ENCODE results near the gene GAREM1. TPM values are rescaled to one million over a fixed set of nuclear protein-coding genes. Genes with fewer than 3 reads are reported as not detected.

The GAREM1 gene
- total and polyA plus RNA-seq, 2 of the 8 experiments (the other 6 are each of a cell fraction or from before 2014, with no cell fraction given): 3.6 to 9.2 TPM

- Histone ChIP-seq H3K18ac (ENCODE audit: extremely low read depth, low read length) (no peak overlapping the region), H3K14ac (ENCODE audit: insufficient read length) (no peak overlapping the region), H3K9ac (replicated peaks in 1 of 4; ENCODE audit: extremely low read depth in 1 of 4, low read depth in 3 of 4, low read length in 3 of 4) (no peak overlapping the region), H2BK120ac (replicated peaks; ENCODE audit: low read depth, low read length) (no peak overlapping the region), H3K4me2 (ENCODE audit: insufficient read depth in 1 of 2, low read depth in 2 of 2, low read length in 2 of 2) (no peak overlapping the region), H2BK12ac (ENCODE audit: low read depth, low read length) (no peak overlapping the region), H3K56ac (replicated peaks; ENCODE audit: insufficient read length, low read depth, low read length) (no peak overlapping the region), H3K4ac (replicated peaks; ENCODE audit: insufficient read length, low read depth, low read length) (no peak overlapping the region), H4K20me1 (replicated peaks in 1 of 2; ENCODE audit: control insufficient read depth in 1 of 2, insufficient read depth in 2 of 2, low read length in 2 of 2) (no peaks in the 10 kb centered on the region), H2BK5ac (ENCODE audit: low read depth, low read length) (no peak overlapping the region), H3K36me3 (ENCODE audit: control insufficient read depth in 2 of 4, insufficient read depth in 4 of 4, low read length in 3 of 4) (no peaks in the 10 kb centered on the region), H2BK20ac (ENCODE audit: low read length) (no peak overlapping the region), H3K79me2 (ENCODE audit: control insufficient read depth in 1 of 2, insufficient read depth in 2 of 2, low read length in 2 of 2) (no peaks in the 10 kb centered on the region), H2AFZ (ENCODE audit: low read length) (no peak overlapping the region), H4K5ac (ENCODE audit: insufficient read length, low read depth, low read length) (no peak overlapping the region), H3K23me2 (ENCODE audit: low read depth, low read length) (no peaks in the 10 kb centered on the region), H3K23ac (ENCODE audit: insufficient read length) (no peak overlapping the region), H3K4me3 (ENCODE audit: extremely low read depth in 1 of 4, insufficient read depth in 2 of 4, low read depth in 3 of 4, low read length in 4 of 4) (no peak overlapping the region), H3K9me3 (ENCODE audit: insufficient read depth in 2 of 2, low read depth in 1 of 2, low read length in 1 of 2) (no peaks in the 10 kb centered on the region), H3K4me1 (replicated peaks in 1 of 4; ENCODE audit: control insufficient read depth in 3 of 4, insufficient read depth in 4 of 4, low read length in 3 of 4) (no peaks in the 10 kb centered on the region), H2AK5ac (ENCODE audit: low read depth, low read length) (no peak overlapping the region), H3K27me3 (replicated peaks in 1 of 4; ENCODE audit: control insufficient read depth in 3 of 4, extremely low read depth in 1 of 4, insufficient read depth in 3 of 4, low read length in 3 of 4) (no peaks in the 10 kb centered on the region), H3K27ac (ENCODE audit: low read depth, low read length) (no peak overlapping the region), H3K79me1 (ENCODE audit: low read depth, low read length) (no peaks in the 10 kb centered on the region; the same call in 1 of the 2 replicates), H2BK15ac (ENCODE audit: low read length) (no peak overlapping the region), H4K91ac (replicated peaks; ENCODE audit: insufficient read length, low read length) (no peak overlapping the region), H4K8ac (ENCODE audit: extremely low read depth, insufficient read depth, low read length) (no peak overlapping the region)
- DNase-seq (ENCODE audit: low read depth in 1 of 2, low spot score in 2 of 2): no peak
- no peak for FAIRE-seq
- POLR2A ChIA-PET (ENCODE audit: partially characterized antibody): no interaction called here
- CTCF ChIA-PET (ENCODE audit: partially characterized antibody): interaction anchor here (0.6 kb wide), 1 partner anchor 975 kb away, joined by 3 read pairs; no protein-coding TSS in a partner anchor
- WGBS, 2 experiments (ENCODE audit: extremely low coverage in 1 of 2, insufficient coverage in 1 of 2, insufficient read length in 1 of 2, insufficient replicate concordance in 2 of 2, low coverage in 1 of 2, low lambda C conversion rate in 2 of 2, missing lambda C conversion rate in 1 of 2): 89% methylated on average over 4 of the region's 4 CpGs; no CpG with 5 or more reads in 1 of the 2 experiments
- TF ChIP-seq GTF2F1 (IDR thresholded peaks at IDR 0.05; ENCODE audit: borderline replicate concordance, low read depth, low read length): no peak
- TF ChIP-seq HDAC6 (IDR thresholded peaks at IDR 0.05; ENCODE audit: low read depth, low read length): no peak
- no peak for TF ChIP-seq RNF2 (IDR thresholded peaks at IDR 0.05; ENCODE audit: borderline replicate concordance, low read depth, low read length, missing control alignments, poor library complexity, severe bottlenecking)
- TF ChIP-seq RFX5 (IDR thresholded peaks at IDR 0.05; ENCODE audit: borderline replicate concordance, low read depth, low read length): no peak
- no peak for TF ChIP-seq KDM5A (IDR thresholded peaks at IDR 0.05; ENCODE audit: low read length)
- no peak for TF ChIP-seq E2F6 (IDR thresholded peaks at IDR 0.05)
- TF ChIP-seq, protein P1, sequence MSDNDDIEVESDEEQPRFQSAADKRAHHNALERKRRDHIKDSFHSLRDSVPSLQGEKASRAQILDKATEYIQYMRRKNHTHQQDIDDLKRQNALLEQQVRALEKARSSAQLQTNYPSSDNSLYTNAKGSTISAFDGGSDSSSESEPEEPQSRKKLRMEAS (IDR thresholded peaks at IDR 0.05): no peak
- TF ChIP-seq, protein P2, sequence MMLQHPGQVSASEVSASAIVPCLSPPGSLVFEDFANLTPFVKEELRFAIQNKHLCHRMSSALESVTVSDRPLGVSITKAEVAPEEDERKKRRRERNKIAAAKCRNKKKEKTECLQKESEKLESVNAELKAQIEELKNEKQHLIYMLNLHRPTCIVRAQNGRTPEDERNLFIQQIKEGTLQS (IDR thresholded peaks at IDR 0.05; ENCODE audit: insufficient read depth, low read depth, low read length): no peak
- no peak for TF ChIP-seq SIRT6 (IDR thresholded peaks at IDR 0.05; ENCODE audit: low read length)
- TF ChIP-seq SUZ12 (IDR thresholded peaks at IDR 0.05; ENCODE audit: low read length): no peak
- TF ChIP-seq CHD2 (IDR thresholded peaks at IDR 0.05; ENCODE audit: low read length): no peak
- TF ChIP-seq RXRA (IDR thresholded peaks at IDR 0.05; ENCODE audit: insufficient read depth, low read depth, low read length): no peak
- no peak for TF ChIP-seq BCL11A (IDR thresholded peaks at IDR 0.05; ENCODE audit: low read depth in 2 of 2, low read length in 2 of 2)
Measured at GRCh38 chr18:32378705-32379104, 92.0 kb downstream of the GAREM1 start.

All from H1 (cell line).